HepG2 (cell line): ENCODE data around the gene BIN1. TPM values are rescaled to one million over a fixed set of nuclear protein-coding genes. Genes with fewer than 3 reads are reported as not detected.

Experiments used
- ATAC-seq: fragments of 200-7000 bp; cut with Tn5 transposase; 3 replicates; pipeline ENCODE4 v1.9.1; 2020; ENCODE audit warnings: mild to moderate bottlenecking, moderate library complexity
- BruUV-seq: library from RNA; stranded (reverse); fragments of 400-500 nt; replicated peaks from 2 replicates; lab custom pipeline; 2021; lab: Mats Ljungman, UMichigan
- CTCF ChIA-PET: fragments of 300-600 bp; formaldehyde crosslinking; extraction: SDS; loops from one replicate; lab custom pipeline; 2021; ENCODE audit warnings: low total read pairs, inconsistent platforms, low intra/inter-chr PET ratio; lab: Yijun Ruan, JAX
- POLR2A ChIA-PET: fragments of 350-600 bp; sonication (Branson Sonifier 250); formaldehyde crosslinking; loops from one replicate; lab custom pipeline; 2020; ENCODE audit warnings: antibody characterized with exemption, inconsistent platforms; lab: Yijun Ruan, JAX
- DNase-seq: peaks from one replicate; pipeline ENCODE4 v3.0.0-alpha.2; 2015; ENCODE audit warnings: low spot score
- FAIRE-seq: peaks from 3 replicates; lab custom pipeline; 2011; peaks lifted over from hg19 to GRCh38; lab: Jason Lieb, UNC
- H2AFZ ChIP-seq: one replicate; pipeline ENCODE4 v1.6.1; 2011; ENCODE audit warnings: low read length, inconsistent platforms
- H3K27ac ChIP-seq: fragments of 300-600 bp; 3 replicates; pipeline ENCODE4 v1.8.0; 2011; ENCODE audit warnings: mixed run types, mild to moderate bottlenecking, mixed read lengths, low read length, inconsistent platforms; ENCODE audit not compliant: insufficient read depth; ENCODE audit errors: extremely low read length
- H3K27me3 ChIP-seq, 2 experiments: fragments of 200-600 bp in 1 of 2; 2 replicates in 1 of 2; 3 replicates in 1 of 2; pipeline versions ENCODE4 v1.6.0 to v1.8.0; 2011; ENCODE audit warnings: low read length in 2 of 2, mild to moderate bottlenecking in 2 of 2, moderate library complexity in 2 of 2, inconsistent platforms in 1 of 2; ENCODE audit not compliant: insufficient read depth in 2 of 2, control insufficient read depth in 1 of 2
- H3K36me3 ChIP-seq, 2 experiments: fragments of 200-600 bp in 1 of 2; replicated peaks in 1 of 2; 2 replicates in 1 of 2; 3 replicates in 1 of 2; pipeline versions ENCODE4 v1.5.1 to v1.8.0; 2011; ENCODE audit warnings: low read length in 2 of 2, inconsistent platforms in 1 of 2; ENCODE audit not compliant: insufficient read depth in 2 of 2, control insufficient read depth in 1 of 2
- H3K4me1 ChIP-seq: 2 replicates; pipeline ENCODE4 v1.5.1; 2012; ENCODE audit warnings: low read length, inconsistent platforms; ENCODE audit not compliant: insufficient read depth
- H3K4me2 ChIP-seq: 2 replicates; pipeline ENCODE4 v1.6.0; 2011; ENCODE audit warnings: low read depth, low read length, inconsistent platforms
- H3K4me3 ChIP-seq, 3 experiments: fragments of 200-600 bp in 1 of 3; sonication (generic), shearing (Covaris generic) in 1 of 3; replicated peaks in 1 of 3; 2 replicates each; pipeline ENCODE4 v1.5.1; 2011 to 2016; ENCODE audit warnings: low read length in 3 of 3, inconsistent platforms in 2 of 3, low read depth in 2 of 3, mild to moderate bottlenecking in 2 of 3, control low read depth in 1 of 3, mixed read lengths in 1 of 3; ENCODE audit not compliant: insufficient read depth in 1 of 3
- H3K79me2 ChIP-seq: one replicate; pipeline ENCODE4 v1.6.1; 2011; ENCODE audit warnings: low read length, inconsistent platforms; ENCODE audit not compliant: insufficient read depth
- H3K9ac ChIP-seq: 2 replicates; pipeline ENCODE4 v1.6.0; 2011; ENCODE audit warnings: mild to moderate bottlenecking, low read depth, low read length, inconsistent platforms; ENCODE audit not compliant: insufficient read depth
- H3K9me3 ChIP-seq: 2 replicates; pipeline ENCODE4 v1.5.1; 2012; ENCODE audit warnings: mild to moderate bottlenecking, low read length
- H4K20me1 ChIP-seq: 2 replicates; pipeline ENCODE4 v1.6.0; 2011; ENCODE audit warnings: inconsistent platforms, mild to moderate bottlenecking, low read length, moderate library complexity; ENCODE audit not compliant: insufficient read depth
- AHR ChIP-seq: IDR thresholded peaks from 2 replicates; pipeline ENCODE4 v1.6.1; 2018; ENCODE audit warnings: missing genetic modification reagents, missing compliant biosample characterization
- EZH2 ChIP-seq: conservative IDR thresholded peaks from 2 replicates; pipeline ENCODE4 v1.6.1; 2012; ENCODE audit warnings: mild to moderate bottlenecking, low read depth, low read length, moderate library complexity
- KLF11 ChIP-seq: IDR thresholded peaks from 2 replicates; pipeline ENCODE4 v1.6.1; 2016; ENCODE audit warnings: missing compliant biosample characterization
- KLF15 ChIP-seq: sonication (generic); formaldehyde crosslinking; IDR thresholded peaks from 2 replicates; pipeline ENCODE4 v1.8.1; 2023; ENCODE audit warnings: borderline replicate concordance, mild to moderate bottlenecking, inconsistent platforms, missing genetic modification reagents, mixed read lengths
- MTF2 ChIP-seq: sonication (generic); formaldehyde crosslinking; IDR thresholded peaks from 2 replicates; pipeline ENCODE4 v1.5.0; 2020; ENCODE audit warnings: missing genetic modification reagents, borderline replicate concordance
- MXD1 ChIP-seq: sonication (generic); formaldehyde crosslinking; IDR thresholded peaks from 2 replicates; pipeline ENCODE4 v1.4.0; 2020; ENCODE audit warnings: mild to moderate bottlenecking, missing genetic modification reagents
- NFAT5 ChIP-seq: sonication (generic); formaldehyde crosslinking; IDR thresholded peaks from 2 replicates; pipeline ENCODE4 v1.4.0; 2020; ENCODE audit warnings: missing genetic modification reagents
- RBM39 ChIP-seq: fragments of 200-400 bp; formaldehyde crosslinking; IDR thresholded peaks from one replicate; pipeline ENCODE4 v1.6.1; 2018; ENCODE audit warnings: antibody characterized with exemption, mild to moderate bottlenecking, low read depth, low read length; ENCODE audit not compliant: poor library complexity, severe bottlenecking
- ZNF30 ChIP-seq: sonication (generic); formaldehyde crosslinking; IDR thresholded peaks from 2 replicates; pipeline ENCODE4 v1.5.0; 2020; ENCODE audit warnings: mild to moderate bottlenecking, missing genetic modification reagents
- ZNF451 ChIP-seq: sonication (generic); formaldehyde crosslinking; IDR thresholded peaks from 2 replicates; pipeline ENCODE4 v1.5.0; 2020; ENCODE audit warnings: mild to moderate bottlenecking, missing genetic modification reagents
- ZNF800 ChIP-seq: sonication (generic); formaldehyde crosslinking; IDR thresholded peaks from 2 replicates; pipeline ENCODE4 v1.4.0; 2020; ENCODE audit warnings: missing genetic modification reagents
- ZNF839 ChIP-seq: sonication (generic); formaldehyde crosslinking; IDR thresholded peaks from 2 replicates; pipeline ENCODE4 v1.4.0; 2020; ENCODE audit warnings: missing genetic modification reagents, mild to moderate bottlenecking, borderline replicate concordance
- WGBS: methylation state at CpG from one replicate; pipeline ENCODE4 v1.1.6; 2017; ENCODE audit warnings: low lambda C conversion rate; 5-methylcytosine and 5-hydroxymethylcytosine counted together
- in situ Hi-C: cut with HindIII; loops from 2 replicates; pipeline ENCODE4 v1.10.0; 2017; ENCODE audit warnings: low pct_unique_long_range_greater_than_20kb; ENCODE audit not compliant: extremely low pct_ligation_motif_present
- intact Hi-C: fragments of 100-400 bp; cut with micrococcal nuclease; formaldehyde crosslinking; loops from one replicate; pipeline ENCODE4 v1.10.0; 2022; ENCODE audit not compliant: unreplicated experiment
- polyA plus RNA-seq, 8 experiments: library from polyadenylated mRNA; depleted of rRNA in 3 of 8; stranded (reverse) in 7 of 8; unstranded in 1 of 8; fragments of >200 nt; fragmentation: Illumina TruSeq in 4 of 8; extraction: Trizol in 4 of 8; gene quantifications; 2 replicates each; pipeline versions ENCODE4 v1.2.1 to v1.2.3, GENCODE V29; 2011 to 2016; ENCODE audit warnings: low read depth in 4 of 8, missing spikeins in 1 of 8, mixed read lengths in 1 of 8; ENCODE audit not compliant: insufficient read depth in 1 of 8
- total RNA-seq, 5 experiments: library from RNA; depleted of rRNA; stranded (reverse); fragments of >200 nt; fragmentation: Illumina TruSeq; extraction: Trizol; gene quantifications; 2 replicates each; pipeline ENCODE4 v1.2.3, GENCODE V29; 2016; ENCODE audit warnings: low read depth in 1 of 5

BIN1 gene
- total and polyA plus RNA-seq, 2 of the 13 experiments (the other 11 are each of a cell fraction or from before 2014, with no cell fraction given), result 0.93 to 1.2 TPM

- intact Hi-C loops (no loop called here), in situ Hi-C loops (no loop called here)
- Histone ChIP-seq H3K4me1 (peaks cover 27% of the 10 kb centered on the region), H3K27me3 (peaks cover 15 to 80% of the 10 kb centered on the region in 2 experiments), H2AFZ (no peak overlapping the region), H3K4me2 (peak overlapping the region; percentile 90), H3K36me3 (no peaks in the 10 kb centered on the region), H3K9me3 (no peaks in the 10 kb centered on the region), H3K27ac (no peak overlapping the region), H3K79me2 (no peaks in the 10 kb centered on the region), H4K20me1 (no peaks in the 10 kb centered on the region), H3K9ac (no peak overlapping the region), H3K4me3 (peak overlapping the region; percentile 55 to 77 (median 67); a peak in 5 of 6 replicates)
- POLR2A ChIA-PET, result no interaction called here
- ATAC-seq (peak; percentile 2), DNase-seq (no peak), FAIRE-seq (no peak)
- TF ChIP-seq ZNF451, result 0 out of 2 replicates have a peak, but pooled peaks have one; percentile 16
- TF ChIP-seq ZNF30, result 0 out of 2 replicates have a peak, but pooled peaks have one; percentile 41
- TF ChIP-seq KLF15 (CRISPR knock-in tag), result no peak
- TF ChIP-seq MTF2 (CRISPR knock-in tag), result peak; percentile 96
- TF ChIP-seq RBM39, result peak; percentile 10
- TF ChIP-seq NFAT5 (CRISPR knock-in tag), result no peak
- TF ChIP-seq KLF11 (CRISPR knock-in tag), result no peak
- TF ChIP-seq ZNF839 (CRISPR knock-in tag), result 0 out of 2 replicates have a peak, but pooled peaks have one; percentile 2
- TF ChIP-seq AHR, result 0 out of 2 replicates have a peak, but pooled peaks have one; percentile 21
- TF ChIP-seq MXD1 (CRISPR knock-in tag), result peak; percentile 50; the same call in 1 of the 2 replicates
- TF ChIP-seq ZNF800 (CRISPR knock-in tag), result peak; percentile 4; the same call in 1 of the 2 replicates
- TF ChIP-seq EZH2, result 0 out of 2 replicates have a peak, but pooled peaks have one; percentile 83
- CTCF ChIA-PET, result no interaction called here
- 6% methylated on average over 34 of the region's 51 CpGs for WGBS
- BruUV-seq, result no TSS peak
These were observed 1.1 kb downstream of the BIN1 start for GRCh38 chr2:127105656-127106456.
